ENCODE data around the gene LCE7A. TPM values are rescaled to one million over a fixed set of nuclear protein-coding genes. Genes with fewer than 3 reads are reported as not detected.

The LCE7A gene
- total RNA-seq, 1 experiment from 2014 or later, result not detected

DNA sequence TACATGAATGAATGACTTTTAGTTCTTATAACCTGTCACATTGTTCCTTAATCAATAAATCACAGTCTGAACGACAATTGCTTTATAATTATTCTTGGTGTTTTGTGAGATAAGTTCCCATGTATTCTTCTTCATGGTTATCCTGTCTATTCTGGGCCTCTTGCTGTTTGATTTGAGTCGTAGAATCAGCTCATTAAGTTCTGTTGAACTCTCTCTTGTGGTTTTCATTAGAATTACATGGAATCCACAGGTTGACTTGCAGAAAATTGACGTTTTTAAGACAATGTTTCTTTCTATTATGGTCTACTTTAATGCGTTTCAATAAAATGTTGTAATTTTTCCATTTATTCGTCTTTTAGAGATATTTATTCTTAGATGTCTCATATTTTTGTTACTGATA lies 36.5 kb upstream of the LCE7A start:
- no peaks in the 10 kb centered on the region for H3K4me1 Mint-ChIP-seq
- no peak overlapping the region for H3K4me3 Mint-ChIP-seq
- Histone ChIP-seq H2BK120ac (ENCODE audit: low read depth, low read length, poor library complexity, severe bottlenecking) (no peak overlapping the region), H3K79me1 (ENCODE audit: insufficient read depth, low read depth, low read length, poor library complexity, severe bottlenecking) (no peaks in the 10 kb centered on the region), H3K9me3 (ENCODE audit: control insufficient read depth, low read depth, low read length) (peaks cover 58% of the 10 kb centered on the region), H3K27ac (ENCODE audit: insufficient read length, low read depth, low read length) (no peak overlapping the region), H2BK12ac (ENCODE audit: insufficient read length, low read depth, low read length) (no peak overlapping the region), H3K4ac (ENCODE audit: low read depth, low read length) (no peak overlapping the region), H3T11ph (ENCODE audit: low read length) (no peak overlapping the region), H3K14ac (ENCODE audit: insufficient read depth, low read length) (no peak overlapping the region), H3K18ac (ENCODE audit: insufficient read length, low read depth, low read length) (no peak overlapping the region), H4K91ac (ENCODE audit: insufficient read length, low read depth, low read length) (no peak overlapping the region), H3K27me3 (ENCODE audit: insufficient read depth, low read length) (no peaks in the 10 kb centered on the region), H3K4me1 (ENCODE audit: insufficient read depth, low read length) (no peaks in the 10 kb centered on the region), H2BK20ac (ENCODE audit: low read depth, low read length, poor library complexity, severe bottlenecking) (no peak overlapping the region), H4K5ac (ENCODE audit: insufficient read length, low read depth, low read length) (no peak overlapping the region), H3K4me2 (ENCODE audit: insufficient read depth, insufficient read length, low read length) (no peak overlapping the region), H2AFZ (ENCODE audit: low read length) (no peak overlapping the region), H3K23ac (ENCODE audit: insufficient read length, low read depth, low read length) (no peak overlapping the region), H3K79me2 (ENCODE audit: insufficient read depth, low read length) (no peaks in the 10 kb centered on the region), H2AK5ac (ENCODE audit: insufficient read length, low read length) (no peak overlapping the region), H3K56ac (ENCODE audit: insufficient read length, low read depth, low read length) (no peak overlapping the region), H3K9ac (ENCODE audit: extremely low read depth, insufficient read length, low read length) (no peak overlapping the region), H2BK5ac (ENCODE audit: insufficient read length, low read length) (no peak overlapping the region), H2BK15ac (ENCODE audit: low read depth, low read length) (no peak overlapping the region), H4K20me1 (ENCODE audit: control insufficient read depth, insufficient read depth, insufficient read length) (no peaks in the 10 kb centered on the region), H4K8ac (replicated peaks; ENCODE audit: insufficient read length, low read depth, low read length) (no peak overlapping the region), H3K23me2 (ENCODE audit: insufficient read length, low read depth, low read length, poor library complexity, severe bottlenecking) (peaks cover 2% of the 10 kb centered on the region)
- DNase-seq, result no peak
- peaks cover 4 to 21% (median 6%) of the 10 kb centered on the region in 3 experiments; a peak in 5 of 7 replicates for H3K36me3 Mint-ChIP-seq (ENCODE audit: insufficient read depth in 1 of 3, low read depth in 3 of 3)
- no CpG with 5 or more reads among the region's 5 CpGs for WGBS (ENCODE audit: extremely low coverage, insufficient read length, low lambda C conversion rate)
- TF ChIP-seq, protein P1, sequence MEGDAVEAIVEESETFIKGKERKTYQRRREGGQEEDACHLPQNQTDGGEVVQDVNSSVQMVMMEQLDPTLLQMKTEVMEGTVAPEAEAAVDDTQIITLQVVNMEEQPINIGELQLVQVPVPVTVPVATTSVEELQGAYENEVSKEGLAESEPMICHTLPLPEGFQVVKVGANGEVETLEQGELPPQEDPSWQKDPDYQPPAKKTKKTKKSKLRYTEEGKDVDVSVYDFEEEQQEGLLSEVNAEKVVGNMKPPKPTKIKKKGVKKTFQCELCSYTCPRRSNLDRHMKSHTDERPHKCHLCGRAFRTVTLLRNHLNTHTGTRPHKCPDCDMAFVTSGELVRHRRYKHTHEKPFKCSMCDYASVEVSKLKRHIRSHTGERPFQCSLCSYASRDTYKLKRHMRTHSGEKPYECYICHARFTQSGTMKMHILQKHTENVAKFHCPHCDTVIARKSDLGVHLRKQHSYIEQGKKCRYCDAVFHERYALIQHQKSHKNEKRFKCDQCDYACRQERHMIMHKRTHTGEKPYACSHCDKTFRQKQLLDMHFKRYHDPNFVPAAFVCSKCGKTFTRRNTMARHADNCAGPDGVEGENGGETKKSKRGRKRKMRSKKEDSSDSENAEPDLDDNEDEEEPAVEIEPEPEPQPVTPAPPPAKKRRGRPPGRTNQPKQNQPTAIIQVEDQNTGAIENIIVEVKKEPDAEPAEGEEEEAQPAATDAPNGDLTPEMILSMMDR (conservative IDR thresholded peaks at IDR 0.05), result no peak
- H3K9me3 Mint-ChIP-seq, result peaks cover 71 to 78% of the 10 kb centered on the region in 2 experiments
- H3K27me3 Mint-ChIP-seq (ENCODE audit: low read depth), result peaks cover 5% of the 10 kb centered on the region
- H3K27ac Mint-ChIP-seq, result no peak overlapping the region

All from H9 (cell line).